Transverse colon (tissue), 4 donors: ENCODE data around the gene HSPB1. TPM values are rescaled to one million over a fixed set of nuclear protein-coding genes. Genes with fewer than 3 reads are reported as not detected.
"Not testable (repeated sequence)": the region's sequence is repeated elsewhere in the genome, so short reads cannot be mapped to it uniquely, and the experiment has no call there.

Experiments
- DNase-seq: peaks from one replicate; pipeline ENCODE4 v3.0.0-alpha.2; 2019
- H3K27ac ChIP-seq, 4 donors: fragments of 200-600 bp; sonication (generic); 2 replicates each; pipeline ENCODE4 v1.5.1; 2016 to 2018; ENCODE audit warnings: inconsistent platforms in 4 of 4
- H3K27me3 ChIP-seq: fragments of 200-600 bp; sonication (generic); 2 replicates; pipeline ENCODE4 v1.5.1; 2017; ENCODE audit warnings: inconsistent platforms
- H3K36me3 ChIP-seq, 4 donors: fragments of 200-600 bp; sonication (generic); 2 replicates each; pipeline ENCODE4 v1.5.1; 2017 to 2019; ENCODE audit warnings: inconsistent platforms in 4 of 4
- H3K4me1 ChIP-seq, 4 donors: fragments of 200-600 bp; sonication (generic); 2 replicates each; pipeline ENCODE4 v1.5.1; 2017 to 2020; ENCODE audit warnings: inconsistent platforms in 4 of 4
- H3K4me3 ChIP-seq, 4 donors: fragments of 200-600 bp; sonication (generic); 1 replicate in 1 of 4; 2 replicates in 3 of 4; pipeline versions ENCODE4 v1.5.1 to v1.6.1; 2017 to 2019; ENCODE audit warnings: inconsistent platforms in 4 of 4
- H3K9me3 ChIP-seq, 2 donors: fragments of 200-600 bp; sonication (generic); 2 replicates each; pipeline ENCODE4 v1.5.1; 2017 to 2019; ENCODE audit warnings: inconsistent platforms in 2 of 2
- EP300 ChIP-seq: sonication (generic); formaldehyde crosslinking; IDR thresholded peaks from one replicate; pipeline ENCODE4 v1.6.1; 2017; ENCODE audit warnings: antibody characterized with exemption, low read depth
- POLR2A ChIP-seq: fragments of 450-650 bp; IDR thresholded peaks from one replicate; pipeline ENCODE4 v1.6.1; 2016; ENCODE audit warnings: antibody characterized with exemption, mild to moderate bottlenecking, moderate library complexity
- POLR2AphosphoS5 ChIP-seq, 3 donors: sonication (generic); formaldehyde crosslinking; IDR thresholded peaks; one replicate each; pipeline ENCODE4 v1.6.1; 2016; ENCODE audit warnings: antibody characterized with exemption in 3 of 3
- WGBS, 2 donors: methylation state at CpG; one replicate each; pipeline ENCODE4 v1.1.5; 2018; ENCODE audit warnings: low coverage in 1 of 2; 5-methylcytosine and 5-hydroxymethylcytosine counted together
- in situ Hi-C, 4 donors: fragments of 200-750 bp; cut with MboI; loops; one replicate each; pipeline versions ENCODE4 v1.15.0 to v1.15.1; 2017; ENCODE audit warnings: low sequenced_read_pairs in 3 of 4, low pct_ligation_motif_present in 1 of 4, low pct_unique_long_range_greater_than_20kb in 1 of 4
- intact Hi-C: fragments of 100-400 bp; cut with DNase I; formaldehyde crosslinking; loops from one replicate; pipeline ENCODE4 v1.15.1; 2023; ENCODE audit warnings: low total_unique reads
- total RNA-seq, 4 donors: library from RNA; depleted of rRNA; stranded (reverse); fragments of >200 nt; gene quantifications; one replicate each; pipeline ENCODE4 v1.1.0, GENCODE V29; 2016
- TF ChIP-seq, protein P1 (sequence below), 5 experiments: fragments of 200-600 bp in 3 of 5; fragments of 450-650 bp in 2 of 5; sonication (generic) in 3 of 5; IDR thresholded peaks; 1 replicate in 2 of 5; 2 replicates in 3 of 5; pipeline ENCODE4 v1.5.1; 2016 to 2017; ENCODE audit warnings: antibody characterized with exemption in 5 of 5, inconsistent platforms in 3 of 5, mild to moderate bottlenecking in 2 of 5, moderate library complexity in 1 of 5

Gene HSPB1
- total RNA-seq, 4 donors from 2014 or later: 387 to 1,086 (median 519) TPM

DNA sequence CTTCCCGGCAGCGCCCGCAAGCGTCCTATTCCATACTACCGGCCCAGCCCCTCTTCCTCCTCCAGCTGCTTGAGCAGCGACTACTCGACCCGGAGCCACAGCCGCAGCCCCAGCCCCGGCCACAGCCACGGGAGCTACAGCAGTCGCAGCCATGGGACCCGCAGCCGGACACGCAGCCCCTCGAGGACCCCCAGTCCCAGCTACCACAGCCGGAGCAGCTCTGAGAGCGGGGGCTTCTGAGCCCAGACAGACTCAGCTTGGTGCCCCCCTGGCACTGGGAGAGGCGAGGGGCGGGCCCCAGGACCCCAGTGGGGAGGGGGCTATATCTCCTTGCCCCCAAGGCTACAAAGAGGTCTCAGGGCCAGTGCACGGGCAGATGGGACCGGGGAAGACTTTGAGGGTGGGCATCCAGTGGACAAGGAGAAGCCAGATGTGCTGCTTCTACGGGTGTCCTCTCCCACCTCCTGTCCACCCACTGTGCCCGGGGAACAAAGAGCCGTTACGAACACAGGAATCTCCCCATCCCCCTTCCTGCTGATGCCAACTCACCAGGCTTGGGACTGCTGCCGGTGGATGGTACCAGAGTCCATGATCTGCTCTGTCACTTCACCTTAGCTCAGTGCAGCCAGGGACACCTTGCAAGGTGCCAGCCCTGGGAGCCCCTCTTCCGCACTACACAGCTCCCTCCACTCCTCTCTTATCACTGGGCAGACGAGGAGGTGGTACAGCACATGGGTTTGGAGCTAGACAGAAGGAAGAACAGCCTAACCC, 16.7 kb upstream of the HSPB1 start:
- no peak overlapping the region for H3K4me3 ChIP-seq
- no peaks in the 10 kb centered on the region for H3K36me3 ChIP-seq
- no peaks in the 10 kb centered on the region for H3K9me3 ChIP-seq
- DNase-seq: no peak
- TF ChIP-seq, protein P1, sequence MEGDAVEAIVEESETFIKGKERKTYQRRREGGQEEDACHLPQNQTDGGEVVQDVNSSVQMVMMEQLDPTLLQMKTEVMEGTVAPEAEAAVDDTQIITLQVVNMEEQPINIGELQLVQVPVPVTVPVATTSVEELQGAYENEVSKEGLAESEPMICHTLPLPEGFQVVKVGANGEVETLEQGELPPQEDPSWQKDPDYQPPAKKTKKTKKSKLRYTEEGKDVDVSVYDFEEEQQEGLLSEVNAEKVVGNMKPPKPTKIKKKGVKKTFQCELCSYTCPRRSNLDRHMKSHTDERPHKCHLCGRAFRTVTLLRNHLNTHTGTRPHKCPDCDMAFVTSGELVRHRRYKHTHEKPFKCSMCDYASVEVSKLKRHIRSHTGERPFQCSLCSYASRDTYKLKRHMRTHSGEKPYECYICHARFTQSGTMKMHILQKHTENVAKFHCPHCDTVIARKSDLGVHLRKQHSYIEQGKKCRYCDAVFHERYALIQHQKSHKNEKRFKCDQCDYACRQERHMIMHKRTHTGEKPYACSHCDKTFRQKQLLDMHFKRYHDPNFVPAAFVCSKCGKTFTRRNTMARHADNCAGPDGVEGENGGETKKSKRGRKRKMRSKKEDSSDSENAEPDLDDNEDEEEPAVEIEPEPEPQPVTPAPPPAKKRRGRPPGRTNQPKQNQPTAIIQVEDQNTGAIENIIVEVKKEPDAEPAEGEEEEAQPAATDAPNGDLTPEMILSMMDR (IDR thresholded peaks at IDR 0.05): no peak
- TF ChIP-seq POLR2AphosphoS5 (IDR thresholded peaks at IDR 0.05): no peak
- no peak for TF ChIP-seq POLR2A
- no peak for TF ChIP-seq EP300
- 83% methylated on average over 25 of the region's 29 CpGs; no CpG with 5 or more reads in 1 of the 2 donors for WGBS, 2 donors
- no peak overlapping the region for H3K27ac ChIP-seq
- intact Hi-C loops (no loop called here), in situ Hi-C loops (no loop called here)
- H3K27me3 ChIP-seq: peaks cover 48% of the 10 kb centered on the region
- H3K4me1 ChIP-seq: peaks cover 5 to 25% (median 17%) of the 10 kb centered on the region in 4 donors

DNA sequence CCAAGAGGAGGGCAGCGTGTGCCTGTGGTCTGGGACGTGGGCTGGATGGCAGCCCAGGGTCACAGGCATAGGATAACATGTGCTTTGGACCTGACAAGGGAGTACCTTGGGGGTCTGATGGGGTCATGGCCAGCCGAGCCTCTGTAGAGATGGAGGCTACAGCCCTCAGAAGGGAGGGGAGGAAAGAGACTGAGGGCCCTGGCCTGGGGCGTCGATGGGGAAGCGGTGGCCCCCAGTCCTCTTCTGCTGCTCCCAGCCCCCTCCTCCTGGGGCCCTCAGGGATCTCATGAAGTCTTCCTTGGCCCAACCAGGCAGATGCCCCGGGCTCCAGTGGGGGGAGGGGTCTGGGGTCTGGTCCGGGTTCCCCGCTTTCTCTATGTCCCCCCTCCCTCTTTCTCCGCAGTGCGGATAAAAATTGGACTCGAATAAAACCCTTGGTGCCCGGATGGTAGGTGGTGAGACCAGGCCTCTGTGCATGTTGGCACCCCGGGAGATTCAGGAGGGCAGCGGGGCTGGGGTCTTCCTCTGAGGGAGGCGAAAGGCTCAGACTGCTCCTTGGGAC, 15.6 kb upstream of the HSPB1 start:
- intact Hi-C loops (no loop called here), in situ Hi-C loops (no loop called here)
- DNase-seq: no peak
- TF ChIP-seq POLR2A (no peak), POLR2AphosphoS5 (IDR thresholded peaks at IDR 0.05) (no peak), EP300 (no peak)
- TF ChIP-seq, protein P1 (IDR thresholded peaks at IDR 0.05): no peak
- Histone ChIP-seq H3K36me3 (no peaks in the 10 kb centered on the region), H3K27ac (no peak overlapping the region), H3K27me3 (peaks cover 38% of the 10 kb centered on the region), H3K9me3 (no peaks in the 10 kb centered on the region), H3K4me1 (peaks cover 6 to 25% (median 22%) of the 10 kb centered on the region in 4 donors), H3K4me3 (no peak overlapping the region)
- 89% methylated on average over 16 of the region's 16 CpGs; no CpG with 5 or more reads in 1 of the 2 donors for WGBS, 2 donors

DNA sequence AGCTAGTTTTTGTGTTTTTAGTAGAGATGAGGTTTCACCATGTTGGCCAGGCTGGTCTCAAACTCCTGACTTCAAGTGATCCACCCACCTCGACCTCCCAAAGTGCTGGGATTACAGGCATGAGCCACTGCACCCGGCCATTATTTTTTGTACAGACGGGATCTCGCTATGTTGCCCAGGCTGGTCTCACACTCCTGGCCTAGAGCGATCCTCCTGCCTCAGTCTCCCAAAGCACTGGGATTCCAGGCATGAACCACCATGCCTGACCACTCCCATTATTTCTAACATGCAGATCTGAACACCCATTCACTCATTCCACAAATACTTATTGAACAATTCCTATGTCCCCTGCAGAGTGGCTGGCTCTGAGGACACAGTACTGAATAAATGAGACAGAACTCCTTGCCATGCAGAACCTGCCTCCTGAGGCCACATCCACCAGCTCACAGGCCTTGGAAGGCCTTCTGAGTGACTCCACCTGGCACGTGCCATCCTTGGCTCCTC, 11.6 kb upstream of the HSPB1 start:
- H3K27me3 ChIP-seq, H3K4me3 ChIP-seq, H3K9me3 ChIP-seq, H3K36me3 ChIP-seq, DNase-seq, in situ Hi-C loops: not testable (repeated sequence)
- Histone ChIP-seq H3K27ac (peak overlapping the region; percentile 90 to 98 (median 92)), H3K4me1 (peaks cover 40 to 48% (median 45%) of the 10 kb centered on the region in 4 donors)
- intact Hi-C loops: loop anchor here (1.0 to 2.0 kb wide), 2 partner anchors 23 to 112 kb away; no protein-coding TSS in a partner anchor
- WGBS, 2 donors: 82% methylated on average over 6 of the region's 6 CpGs; no CpG with 5 or more reads in 1 of the 2 donors

DNA sequence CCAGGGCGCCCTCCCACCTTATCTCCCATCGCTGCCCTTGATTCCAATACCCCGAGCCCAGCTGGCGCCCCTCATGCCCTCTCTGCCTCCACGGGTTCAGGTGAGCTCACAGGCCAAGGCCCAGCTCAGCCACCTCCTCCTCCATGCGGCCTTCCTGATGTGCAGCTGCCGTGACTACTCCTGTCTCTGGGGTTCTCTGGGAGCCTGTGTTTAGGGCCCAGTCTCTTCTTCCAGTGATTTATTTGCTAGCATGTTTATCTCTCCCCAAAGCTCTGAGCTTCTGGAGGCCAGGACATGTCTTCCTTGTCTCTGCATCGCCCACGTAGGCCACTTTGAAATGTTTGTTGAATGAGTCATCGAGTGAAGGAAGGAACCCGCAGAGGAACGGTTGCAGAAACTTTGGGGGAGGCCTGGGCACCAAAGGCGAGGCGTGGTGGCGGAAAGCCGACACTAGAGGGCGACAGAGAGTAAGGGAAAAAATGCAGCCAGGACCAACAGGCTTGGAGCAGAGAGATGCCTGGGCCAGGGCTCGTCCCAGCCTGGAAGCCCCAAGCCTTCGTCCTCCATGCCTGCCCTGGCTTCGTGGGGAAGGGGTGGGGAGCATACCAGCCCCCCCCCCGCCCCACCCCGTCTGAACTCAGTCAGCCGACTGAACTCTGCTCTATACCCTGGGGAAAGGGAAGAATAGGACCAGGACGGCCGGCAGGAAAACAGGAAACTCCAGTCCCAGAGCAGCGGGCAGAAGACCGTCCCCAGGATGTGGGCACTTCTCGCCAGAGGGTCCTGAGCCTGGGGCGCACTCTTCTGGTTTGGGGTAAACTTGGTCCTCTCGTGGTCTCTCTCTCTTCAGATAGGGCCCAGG, 10.9 kb upstream of the HSPB1 start:
- intact Hi-C loops (loop anchor here (1.0 to 2.0 kb wide), 2 partner anchors 23 to 113 kb away; no protein-coding TSS in a partner anchor), in situ Hi-C loops (no loop called here)
- Histone ChIP-seq H3K4me3 (peak overlapping the region in 3 of 4 donors; percentile 22 to 40 (median 24)), H3K9me3 (no peaks in the 10 kb centered on the region), H3K27me3 (no peaks in the 10 kb centered on the region), H3K4me1 (peaks cover 45 to 55% (median 51%) of the 10 kb centered on the region in 4 donors), H3K27ac (peak overlapping the region; percentile 90 to 98 (median 92)), H3K36me3 (no peaks in the 10 kb centered on the region)
- WGBS, 2 donors: 3 to 15% methylated on average over 8 to 28 of the region's 30 CpGs
- DNase-seq: peak; percentile 92
- TF ChIP-seq EP300 (no peak), POLR2AphosphoS5 (IDR thresholded peaks at IDR 0.05) (peak; percentile 38 to 71 (median 45)), POLR2A (peak; percentile 17)
- TF ChIP-seq, protein P1 (IDR thresholded peaks at IDR 0.05): peak; percentile 93 to 99 (median 98)
